ENCODE results near the gene SLC12A8.
A peak's percentile ranks its signal among the peaks of the same experiment; 100 is the strongest.

Gene SLC12A8, protein sequence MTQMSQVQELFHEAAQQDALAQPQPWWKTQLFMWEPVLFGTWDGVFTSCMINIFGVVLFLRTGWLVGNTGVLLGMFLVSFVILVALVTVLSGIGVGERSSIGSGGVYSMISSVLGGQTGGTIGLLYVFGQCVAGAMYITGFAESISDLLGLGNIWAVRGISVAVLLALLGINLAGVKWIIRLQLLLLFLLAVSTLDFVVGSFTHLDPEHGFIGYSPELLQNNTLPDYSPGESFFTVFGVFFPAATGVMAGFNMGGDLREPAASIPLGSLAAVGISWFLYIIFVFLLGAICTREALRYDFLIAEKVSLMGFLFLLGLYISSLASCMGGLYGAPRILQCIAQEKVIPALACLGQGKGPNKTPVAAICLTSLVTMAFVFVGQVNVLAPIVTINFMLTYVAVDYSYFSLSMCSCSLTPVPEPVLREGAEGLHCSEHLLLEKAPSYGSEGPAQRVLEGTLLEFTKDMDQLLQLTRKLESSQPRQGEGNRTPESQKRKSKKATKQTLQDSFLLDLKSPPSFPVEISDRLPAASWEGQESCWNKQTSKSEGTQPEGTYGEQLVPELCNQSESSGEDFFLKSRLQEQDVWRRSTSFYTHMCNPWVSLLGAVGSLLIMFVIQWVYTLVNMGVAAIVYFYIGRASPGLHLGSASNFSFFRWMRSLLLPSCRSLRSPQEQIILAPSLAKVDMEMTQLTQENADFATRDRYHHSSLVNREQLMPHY

GRCh38 chr3:125212509-125213363 is at the start of gene SLC12A8:
Gene SLC12A8, minus strand, starts transcription at chr3:125212748. Its CDS starts 1,399 bp downstream, at chr3:125211349.
- no peak for DNase-seq

GRCh38 chr3:125262161-125262560 is 49.6 kb upstream of the SLC12A8 start:
- DNase-seq = no peak

GRCh38 chr3:125261031-125261430 is 48.5 kb upstream of the SLC12A8 start:
- no peak for DNase-seq

DNA sequence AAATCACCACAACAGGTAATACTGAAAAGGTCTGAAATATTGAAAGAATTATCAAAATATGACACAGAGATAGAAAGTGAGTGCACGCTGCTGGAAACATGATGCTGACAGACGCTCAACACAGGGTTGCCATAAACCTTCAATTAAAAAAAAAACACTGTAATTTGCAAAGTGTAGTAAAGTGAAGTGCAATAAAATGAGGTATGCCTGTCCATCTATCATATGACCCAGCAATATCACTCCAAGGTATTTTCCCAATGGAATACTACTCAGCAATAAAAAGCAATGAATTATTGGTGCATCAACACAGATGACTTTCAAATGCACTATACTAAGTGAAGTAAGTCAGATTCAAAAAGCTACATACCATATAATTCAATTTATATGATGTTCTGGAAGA is 47.6 kb upstream of the SLC12A8 start:
- DNase-seq = no peak

DNA sequence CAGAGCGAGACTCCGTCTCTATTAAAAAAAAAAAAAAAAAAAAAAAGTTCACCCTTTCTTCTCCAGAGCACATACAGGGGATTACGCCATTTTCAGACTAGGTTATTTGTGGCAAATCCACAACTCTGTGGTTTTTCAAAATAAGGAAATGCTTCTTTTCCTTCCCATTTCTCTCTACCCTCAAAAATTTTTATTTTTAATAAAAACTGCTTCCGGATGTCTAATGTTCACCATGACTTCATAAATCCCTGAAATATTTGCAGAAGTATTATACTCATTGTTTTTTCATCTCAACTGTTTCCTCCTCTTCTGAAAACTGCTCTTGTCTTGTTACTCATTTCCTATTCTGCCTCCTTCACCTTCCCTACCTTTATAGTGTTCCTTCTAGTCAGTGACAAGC is 45.0 kb upstream of the SLC12A8 start:
- DNase-seq = peak; percentile 82 to 83

DNA sequence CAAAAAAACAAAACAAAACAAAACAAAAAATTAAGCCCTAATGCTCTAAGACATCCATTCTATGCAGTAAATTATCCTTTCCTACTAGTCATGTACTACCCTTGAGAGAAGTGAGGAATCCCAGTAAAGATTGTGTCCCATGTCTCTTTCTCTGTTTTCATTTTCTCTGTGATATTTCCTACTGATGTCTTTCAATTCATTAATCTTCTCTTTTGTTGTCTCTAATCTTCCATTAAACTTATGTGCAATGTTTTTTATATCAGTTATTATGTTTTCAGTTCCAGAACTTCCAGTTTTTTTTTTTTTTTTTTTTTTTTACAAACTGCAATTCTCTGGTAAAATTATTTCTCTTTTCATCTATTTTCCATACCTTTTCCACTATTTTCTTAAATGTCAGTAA is 44.1 kb upstream of the SLC12A8 start:
- no peak for DNase-seq

DNA sequence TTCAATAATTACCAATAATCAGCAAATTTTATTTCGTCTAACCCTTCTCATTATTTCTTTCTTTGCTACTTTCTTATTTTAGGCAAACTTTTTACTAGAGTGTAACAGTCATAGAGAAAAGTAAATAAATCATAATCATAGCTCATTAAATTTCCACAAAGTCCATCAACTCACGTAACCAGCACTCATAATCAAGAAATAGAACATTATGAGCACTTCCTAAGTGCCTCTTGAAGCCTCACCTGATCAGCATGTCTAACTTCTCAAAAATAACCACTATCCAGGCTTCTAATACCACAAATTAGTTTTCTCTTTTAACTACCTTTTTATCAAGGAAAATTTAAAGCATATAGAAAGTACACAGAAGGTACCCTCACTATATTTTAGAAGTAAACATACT is 38.4 kb upstream of the SLC12A8 start:
- no peak for DNase-seq

DNA sequence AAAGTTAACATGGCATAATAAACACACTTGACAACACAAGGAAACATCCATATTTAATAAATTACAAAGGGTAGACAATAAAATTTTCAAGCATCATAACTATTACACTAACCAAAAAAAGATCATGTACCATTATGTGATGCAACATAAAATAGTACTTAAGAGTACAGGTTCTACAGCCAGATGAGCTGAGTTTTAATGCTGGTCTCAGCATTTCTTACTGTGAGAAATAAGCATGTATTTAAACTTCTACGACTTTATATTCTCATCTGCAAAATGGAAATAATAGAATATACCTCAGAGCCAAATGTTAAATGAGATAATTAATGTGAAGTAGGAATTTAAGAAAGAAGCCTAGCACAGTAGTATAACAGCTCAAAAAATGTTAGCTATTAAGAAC is 33.7 kb upstream of the SLC12A8 start:
- no peak for DNase-seq

- DNase-seq = no peak
Measured at GRCh38 chr3:125245521-125245920, 33.0 kb upstream of the SLC12A8 start.

GRCh38 chr3:125240496-125240895 is 27.9 kb upstream of the SLC12A8 start:
- DNase-seq = no peak

GRCh38 chr3:125239266-125239665 is 26.7 kb upstream of the SLC12A8 start:
- DNase-seq = no peak

DNA sequence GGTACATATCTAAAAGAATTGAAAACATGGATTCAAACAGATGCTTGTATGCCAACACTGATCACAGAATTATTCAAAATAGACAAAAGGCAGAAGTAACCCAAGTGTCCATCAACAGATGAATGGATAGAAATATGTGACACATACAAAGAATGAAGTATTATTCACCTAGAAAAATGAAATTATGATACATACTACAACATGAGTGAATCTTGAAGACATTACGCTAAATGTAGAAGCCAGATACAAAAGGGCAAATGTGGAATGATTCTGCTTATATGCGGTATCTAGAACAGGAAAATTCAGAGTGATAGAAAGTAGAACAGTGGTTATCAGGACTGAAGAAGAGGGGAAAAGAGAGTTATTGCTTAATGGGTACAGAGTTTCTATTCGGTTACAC is 26.2 kb upstream of the SLC12A8 start:
- DNase-seq = no peak

GRCh38 chr3:125236331-125236903 is 23.9 kb upstream of the SLC12A8 start:
- DNase-seq = no peak

- DNase-seq = no peak
Measured at GRCh38 chr3:125234831-125235230, 22.3 kb upstream of the SLC12A8 start.

GRCh38 chr3:125232401-125232800 is 19.9 kb upstream of the SLC12A8 start:
- DNase-seq = no peak

GRCh38 chr3:125231895-125232294 is 19.3 kb upstream of the SLC12A8 start:
- DNase-seq = no peak

- no peak for DNase-seq
Measured at GRCh38 chr3:125229707-125230106, 17.2 kb upstream of the SLC12A8 start.

DNA sequence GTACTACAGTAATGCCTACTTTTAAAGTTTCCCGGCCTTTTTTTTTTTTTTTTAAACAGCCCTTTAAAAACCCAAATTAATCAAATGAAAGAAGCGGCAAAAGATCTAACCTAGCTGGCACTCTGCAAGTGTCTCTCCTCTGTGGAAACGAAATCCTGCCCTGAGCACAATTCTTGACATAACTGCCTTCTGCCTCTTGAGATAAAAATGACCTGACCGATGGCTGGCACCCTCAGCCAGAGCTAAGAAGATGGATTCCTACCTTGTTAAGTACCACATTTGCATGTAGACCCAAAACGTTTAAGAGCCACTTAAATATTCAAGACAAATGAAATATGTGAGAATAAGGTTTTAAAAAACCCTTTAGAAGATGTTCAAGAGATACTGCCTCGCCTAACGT is 16.6 kb upstream of the SLC12A8 start:
- DNase-seq = no peak

- DNase-seq = no peak
Measured at GRCh38 chr3:125221831-125222230, 9.3 kb upstream of the SLC12A8 start.

- no peak for DNase-seq
Measured at GRCh38 chr3:125220727-125221429, 8.3 kb upstream of the SLC12A8 start.

DNA sequence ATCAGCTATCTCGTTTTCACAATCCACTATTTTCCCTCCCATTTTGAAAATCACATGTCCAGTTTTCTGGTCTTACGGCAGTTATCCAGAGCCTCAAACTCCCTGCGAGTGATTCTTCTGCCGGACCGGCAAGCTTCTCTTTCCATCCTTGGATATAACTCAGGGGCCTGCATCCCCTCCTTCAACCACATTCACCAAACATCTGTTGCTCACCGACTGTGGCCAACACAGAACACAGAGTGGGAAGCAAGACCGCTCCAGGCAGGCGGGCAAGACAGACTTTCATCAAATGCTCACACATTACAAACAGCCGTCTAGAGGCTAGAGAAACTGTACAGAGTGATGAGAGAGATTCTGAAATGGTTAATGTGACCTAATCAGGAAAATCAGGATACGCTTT is 7.6 kb upstream of the SLC12A8 start:
- DNase-seq = no peak

DNA sequence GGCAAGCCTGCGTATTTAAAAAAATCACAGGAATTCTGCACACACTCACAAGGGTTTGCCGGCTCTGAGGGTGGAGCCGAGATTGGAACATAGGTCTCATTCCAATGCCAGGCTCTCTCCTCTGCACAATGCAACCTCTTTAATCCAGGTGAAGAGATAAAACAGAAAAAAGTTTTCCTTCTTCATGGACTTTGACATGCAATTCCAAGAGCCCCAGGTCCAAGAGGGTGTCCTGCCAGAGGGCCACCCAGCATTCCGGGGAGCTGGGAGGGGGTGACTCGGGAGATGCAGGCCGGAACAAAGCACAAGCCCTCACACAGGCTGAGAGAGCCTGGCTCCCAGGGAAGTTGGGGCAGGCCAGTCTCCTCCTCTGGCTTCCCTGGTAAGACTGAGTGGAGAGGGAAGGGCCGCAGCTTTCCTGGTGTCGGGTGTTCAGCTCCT is 6.7 kb upstream of the SLC12A8 start:
- no peak for DNase-seq
